Spleen (tissue), 7 donors: ENCODE results near the gene DLX2.

Experiments used
- CTCF ChIP-seq, 11 experiments: fragments of 200-600 bp in 7 of 11; fragments of 450-650 bp in 4 of 11; sonication (generic) in 4 of 11; IDR thresholded peaks in 8 of 11; conservative IDR thresholded peaks in 3 of 11; 1 replicate in 7 of 11; 2 replicates in 4 of 11; pipeline versions ENCODE4 v1.4.0 to v1.8.0; 2016 to 2021; ENCODE audit warnings: antibody characterized with exemption in 11 of 11, inconsistent platforms in 4 of 11, mild to moderate bottlenecking in 1 of 11
- POLR2A ChIP-seq, 3 donors: fragments of 450-650 bp; IDR thresholded peaks; one replicate each; pipeline ENCODE4 v1.5.1; 2017; ENCODE audit warnings: antibody characterized with exemption in 3 of 3, mild to moderate bottlenecking in 1 of 3
- donor health status: DM: no; HTN: no; CAD: no; lungs with moderate emphysema.
- donor health status: DM: no; HTN: no; CAD: no.
- donor health status: DM: no; HTN: no; CAD: no.

- TF ChIP-seq POLR2A (IDR thresholded peaks at IDR 0.05) (no peak), CTCF (IDR thresholded peaks at IDR 0.05 in 8 of 11, conservative IDR thresholded peaks at IDR 0.05 in 3 of 11) (no peak)
Observed at GRCh38 chr2:172116107-172116506, 13.4 kb upstream of the DLX2 start.
